Nephron (organoid): Measurements from ENCODE around the gene DNMBP.
"Not testable (repeated sequence)": the region's sequence is repeated elsewhere in the genome, so short reads cannot be mapped to it uniquely, and the experiment has no call there.

Source experiments
- H3K27ac Mint-ChIP-seq, 3 experiments: 2 replicates each; pipeline ENCODE4 v1.8.0; 2020; ENCODE audit warnings: mixed read lengths in 3 of 3, mild to moderate bottlenecking in 2 of 3, moderate library complexity in 1 of 3
- H3K27me3 Mint-ChIP-seq: 2 replicates; pipeline ENCODE4 v1.8.0; 2021; ENCODE audit warnings: low read depth, mild to moderate bottlenecking, moderate library complexity, mixed read lengths
- H3K36me3 Mint-ChIP-seq: 2 replicates; pipeline ENCODE4 v1.8.0; 2020; ENCODE audit warnings: low read depth, mixed read lengths
- H3K4me1 Mint-ChIP-seq: 2 replicates; pipeline ENCODE4 v1.8.0; 2020; ENCODE audit warnings: mixed read lengths
- H3K4me3 Mint-ChIP-seq, 3 experiments: 2 replicates each; pipeline ENCODE4 v1.8.0; 2020; ENCODE audit warnings: mild to moderate bottlenecking in 3 of 3, mixed read lengths in 3 of 3, moderate library complexity in 2 of 3
- H3K9me3 Mint-ChIP-seq: 2 replicates; pipeline ENCODE4 v1.8.0; 2020; ENCODE audit warnings: mixed read lengths
- TF ChIP-seq, protein P1 (sequence below), 3 experiments: fragments of 200-600 bp; sonication (generic); IDR thresholded peaks; one replicate each; pipeline ENCODE4 v1.5.0; 2021; ENCODE audit warnings: antibody characterized with exemption in 3 of 3; ENCODE audit not compliant: unreplicated experiment in 3 of 3

The DNMBP gene

GRCh38 chr10:99874341-99875085, 135.2 kb downstream of the DNMBP start:
- TF ChIP-seq, protein P1, sequence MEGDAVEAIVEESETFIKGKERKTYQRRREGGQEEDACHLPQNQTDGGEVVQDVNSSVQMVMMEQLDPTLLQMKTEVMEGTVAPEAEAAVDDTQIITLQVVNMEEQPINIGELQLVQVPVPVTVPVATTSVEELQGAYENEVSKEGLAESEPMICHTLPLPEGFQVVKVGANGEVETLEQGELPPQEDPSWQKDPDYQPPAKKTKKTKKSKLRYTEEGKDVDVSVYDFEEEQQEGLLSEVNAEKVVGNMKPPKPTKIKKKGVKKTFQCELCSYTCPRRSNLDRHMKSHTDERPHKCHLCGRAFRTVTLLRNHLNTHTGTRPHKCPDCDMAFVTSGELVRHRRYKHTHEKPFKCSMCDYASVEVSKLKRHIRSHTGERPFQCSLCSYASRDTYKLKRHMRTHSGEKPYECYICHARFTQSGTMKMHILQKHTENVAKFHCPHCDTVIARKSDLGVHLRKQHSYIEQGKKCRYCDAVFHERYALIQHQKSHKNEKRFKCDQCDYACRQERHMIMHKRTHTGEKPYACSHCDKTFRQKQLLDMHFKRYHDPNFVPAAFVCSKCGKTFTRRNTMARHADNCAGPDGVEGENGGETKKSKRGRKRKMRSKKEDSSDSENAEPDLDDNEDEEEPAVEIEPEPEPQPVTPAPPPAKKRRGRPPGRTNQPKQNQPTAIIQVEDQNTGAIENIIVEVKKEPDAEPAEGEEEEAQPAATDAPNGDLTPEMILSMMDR (IDR thresholded peaks at IDR 0.05; ENCODE audit: unreplicated experiment in 3 of 3) = no peak
- H3K4me3 Mint-ChIP-seq = no peak overlapping the region
- peaks cover 3% of the 10 kb centered on the region for H3K9me3 Mint-ChIP-seq
- peaks cover 3% of the 10 kb centered on the region for H3K27me3 Mint-ChIP-seq
- no peaks in the 10 kb centered on the region for H3K4me1 Mint-ChIP-seq
- no peak overlapping the region for H3K27ac Mint-ChIP-seq
- peaks cover 50% of the 10 kb centered on the region for H3K36me3 Mint-ChIP-seq

GRCh38 chr10:99873846-99874245, 135.9 kb downstream of the DNMBP start:
- H3K36me3 Mint-ChIP-seq = peaks cover 43% of the 10 kb centered on the region

DNA sequence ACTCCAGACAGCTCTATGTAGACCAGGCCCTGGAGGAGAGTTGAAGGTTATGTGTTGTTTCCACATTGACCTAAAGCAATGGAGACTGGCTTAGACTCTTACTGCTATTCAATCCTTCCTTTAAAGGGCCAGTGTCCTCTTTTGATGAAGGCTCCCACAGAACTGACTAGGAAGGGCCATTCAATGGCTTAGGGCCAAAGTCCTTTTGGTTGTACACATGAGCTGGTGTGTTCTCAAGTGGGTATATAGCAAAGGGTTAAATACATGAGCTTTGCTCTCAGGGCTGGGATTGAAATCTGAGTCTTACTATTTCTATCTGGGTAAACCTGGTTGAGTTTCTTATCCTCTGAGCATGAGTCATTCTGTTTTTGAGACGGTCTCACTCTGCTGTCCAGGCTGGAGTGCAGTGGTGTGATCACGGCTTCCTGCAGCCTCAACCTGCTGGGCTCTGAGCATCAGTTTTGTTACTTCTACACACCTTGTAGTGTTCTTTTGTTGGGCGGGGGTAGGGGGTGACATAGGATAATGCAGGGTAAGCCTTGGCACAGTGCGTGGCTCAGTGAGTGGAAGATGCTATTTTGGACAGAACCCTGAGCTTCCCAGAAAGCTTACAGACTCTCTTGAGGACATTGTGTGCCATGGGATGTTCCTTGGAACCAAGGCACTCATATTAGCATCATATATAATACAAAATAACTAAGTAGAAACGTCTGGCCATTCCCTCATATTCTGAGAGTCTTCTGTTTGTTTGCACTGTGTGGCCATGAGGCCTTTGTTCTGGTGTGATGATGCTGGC, 137.2 kb downstream of the DNMBP start:
- peaks cover 31% of the 10 kb centered on the region for H3K36me3 Mint-ChIP-seq
- H3K4me1 Mint-ChIP-seq = no peaks in the 10 kb centered on the region
- peaks cover 9% of the 10 kb centered on the region for H3K9me3 Mint-ChIP-seq
- TF ChIP-seq, protein P1 (IDR thresholded peaks at IDR 0.05; ENCODE audit: unreplicated experiment in 3 of 3) = no peak
- H3K27me3 Mint-ChIP-seq = peaks cover 3% of the 10 kb centered on the region
- no peak overlapping the region for H3K27ac Mint-ChIP-seq
- no peak overlapping the region for H3K4me3 Mint-ChIP-seq

More at GRCh38 chr10:99873846-99874245, 135.9 kb downstream of the DNMBP start:
- Mint-ChIP-seq H3K27ac (no peak overlapping the region), H3K27me3 (peaks cover 3% of the 10 kb centered on the region), H3K4me3 (no peak overlapping the region), H3K4me1 (no peaks in the 10 kb centered on the region), H3K9me3 (peaks cover 3% of the 10 kb centered on the region)
- TF ChIP-seq, protein P1 (IDR thresholded peaks at IDR 0.05; ENCODE audit: unreplicated experiment in 3 of 3) = no peak

DNA sequence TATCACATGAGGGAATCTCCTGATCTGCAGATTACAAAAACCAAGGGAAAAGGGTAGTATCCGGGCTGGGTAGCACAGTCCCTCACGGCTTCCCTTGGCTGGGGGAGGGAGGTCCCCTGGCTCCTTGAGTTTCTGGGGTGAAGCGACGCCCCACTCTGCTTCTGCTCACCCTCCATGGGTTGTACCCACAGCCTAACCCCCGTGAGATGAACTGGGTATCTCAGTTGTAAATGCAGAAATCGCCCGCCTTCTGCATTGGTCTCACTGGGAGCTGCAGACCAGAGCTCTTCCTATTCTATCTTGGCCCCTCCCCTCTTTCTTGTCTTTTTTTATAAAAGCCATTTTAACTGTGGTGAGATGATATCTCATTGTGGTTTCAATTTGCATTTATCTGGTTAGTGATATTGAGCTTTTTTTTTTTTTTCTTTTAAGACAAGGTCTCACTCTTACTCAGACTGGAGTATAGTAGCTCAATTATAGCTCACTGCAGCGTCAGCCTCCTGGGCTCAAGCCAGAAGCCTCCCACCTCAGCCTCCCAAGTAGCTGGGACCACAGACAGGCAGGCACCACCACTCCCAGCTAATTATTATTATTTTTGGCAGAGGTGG, 139.5 kb downstream of the DNMBP start:
- Mint-ChIP-seq H3K27me3 (peaks cover 6% of the 10 kb centered on the region), H3K36me3 (peaks cover 9% of the 10 kb centered on the region), H3K4me3 (no peak overlapping the region), H3K27ac (no peak overlapping the region), H3K4me1 (no peaks in the 10 kb centered on the region), H3K9me3 (peaks cover 30% of the 10 kb centered on the region)
- TF ChIP-seq, protein P1 (IDR thresholded peaks at IDR 0.05; ENCODE audit: unreplicated experiment in 3 of 3) = no peak

DNA sequence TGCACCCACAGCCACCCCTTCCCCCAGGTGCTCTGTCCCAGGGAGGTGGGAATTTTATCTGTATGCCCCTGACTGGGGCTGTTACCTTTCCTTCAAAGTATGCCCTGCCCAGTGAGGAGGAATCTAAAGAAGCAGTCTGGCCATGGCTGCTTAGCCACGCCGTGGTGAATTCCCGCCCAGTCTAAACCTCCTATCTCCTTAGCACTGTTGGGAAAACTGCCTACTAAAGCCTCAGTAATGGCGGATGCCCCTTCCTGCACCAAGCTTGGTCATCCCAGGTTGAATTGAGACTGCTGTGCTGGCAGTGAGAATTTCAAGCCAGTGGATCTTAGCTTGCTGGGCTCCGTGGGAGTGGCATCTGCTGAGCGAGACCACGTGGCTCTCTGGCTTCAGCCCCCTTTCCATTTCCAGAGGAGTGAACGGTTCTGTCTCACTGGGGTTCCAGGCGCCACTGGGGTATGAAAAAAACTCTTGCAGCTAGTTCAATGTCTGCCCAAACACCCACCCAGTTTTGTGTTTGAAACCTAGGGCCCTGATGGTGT, 140.1 kb downstream of the DNMBP start:
- Mint-ChIP-seq H3K27me3 (peaks cover 4% of the 10 kb centered on the region), H3K4me3 (no peak overlapping the region), H3K36me3 (peaks cover 5% of the 10 kb centered on the region)

DNA sequence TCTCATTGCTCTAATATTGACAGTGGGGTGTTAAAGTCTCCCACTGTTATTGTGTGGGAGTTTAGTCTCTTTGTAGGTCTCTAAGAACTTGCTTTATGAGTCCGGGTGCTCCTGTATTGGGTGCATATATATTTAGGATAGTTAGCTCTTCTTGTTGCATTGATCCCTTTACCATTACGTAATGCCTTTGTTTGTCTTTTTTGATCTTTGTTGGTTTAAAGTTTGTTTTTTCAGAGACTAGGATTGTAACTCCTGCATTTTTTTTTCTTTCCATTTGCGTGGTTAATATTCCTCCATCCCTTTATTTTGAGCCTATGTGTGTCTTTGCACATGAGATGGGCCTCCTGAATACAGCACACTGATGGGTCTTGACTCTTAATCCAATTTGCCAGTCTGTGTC, 142.5 kb downstream of the DNMBP start:
- not testable (repeated sequence) for H3K4me1 Mint-ChIP-seq, H3K36me3 Mint-ChIP-seq, H3K27ac Mint-ChIP-seq, H3K4me3 Mint-ChIP-seq
- Mint-ChIP-seq H3K27me3 (peaks cover 17% of the 10 kb centered on the region), H3K9me3 (peaks cover 32% of the 10 kb centered on the region)

More for the DNA sequence above, 140.1 kb downstream of the DNMBP start:
- H3K4me1 Mint-ChIP-seq = no peaks in the 10 kb centered on the region
- H3K9me3 Mint-ChIP-seq = peaks cover 30% of the 10 kb centered on the region
- TF ChIP-seq, protein P1 (IDR thresholded peaks at IDR 0.05; ENCODE audit: unreplicated experiment in 3 of 3) = no peak
- H3K27ac Mint-ChIP-seq = no peak overlapping the region

GRCh38 chr10:99863535-99864240, 146.1 kb downstream of the DNMBP start:
- Mint-ChIP-seq H3K27me3 (peaks cover 17% of the 10 kb centered on the region), H3K9me3 (peaks cover 28% of the 10 kb centered on the region)
- H3K4me3 Mint-ChIP-seq, H3K36me3 Mint-ChIP-seq, H3K4me1 Mint-ChIP-seq, H3K27ac Mint-ChIP-seq: not testable (repeated sequence)
